ENCODE measurements around the gene ST3GAL5. TPM values are rescaled to one million over a fixed set of nuclear protein-coding genes. Genes with fewer than 3 reads are reported as not detected.

ST3GAL5 gene
- total RNA-seq, 1 donor from 2014 or later: 76.7 TPM

- intact Hi-C loops (cut with DNase I): no loop called here
- no peak overlapping the region for H3K4me3 ChIP-seq
- TF ChIP-seq CTCF (IDR thresholded peaks at IDR 0.05): no peak
- no peak overlapping the region for H3K27ac ChIP-seq
- no peak for ATAC-seq
- H3K27me3 ChIP-seq: no peaks in the 10 kb centered on the region
- H3K36me3 ChIP-seq: peaks cover 34% of the 10 kb centered on the region
- peaks cover 44% of the 10 kb centered on the region for H3K4me1 ChIP-seq
- H3K9me3 ChIP-seq: no peaks in the 10 kb centered on the region
- DNase-seq: peak; percentile 46
Observed at GRCh38 chr2:85788603-85789002, 100.2 kb downstream of the ST3GAL5 start.

- Histone ChIP-seq H3K4me3 (no peak overlapping the region), H3K4me1 (peaks cover 38% of the 10 kb centered on the region), H3K36me3 (peaks cover 37% of the 10 kb centered on the region), H3K27ac (no peak overlapping the region), H3K9me3 (no peaks in the 10 kb centered on the region), H3K27me3 (no peaks in the 10 kb centered on the region)
- intact Hi-C loops (cut with DNase I): no loop called here
- ATAC-seq (no peak), DNase-seq (no peak)
- TF ChIP-seq CTCF (IDR thresholded peaks at IDR 0.05): no peak
Observed at GRCh38 chr2:85787981-85788340, 100.8 kb downstream of the ST3GAL5 start.

- Histone ChIP-seq H3K27me3 (no peaks in the 10 kb centered on the region), H3K4me3 (no peak overlapping the region), H3K9me3 (no peaks in the 10 kb centered on the region), H3K36me3 (peaks cover 42% of the 10 kb centered on the region), H3K27ac (no peak overlapping the region), H3K4me1 (peaks cover 32% of the 10 kb centered on the region)
- no peak for TF ChIP-seq CTCF (IDR thresholded peaks at IDR 0.05)
- ATAC-seq: no peak
- peak; percentile 59 for DNase-seq
- intact Hi-C loops (cut with DNase I): no loop called here
Observed at GRCh38 chr2:85787282-85787980, 101.4 kb downstream of the ST3GAL5 start.

Other genes starting within 250 kb of the ST3GAL5 start
- gene SFTPB, start 220.8 kb downstream of the ST3GAL5 start, total RNA-seq: 14,872 TPM
- gene GNLY, start 194.6 kb downstream of the ST3GAL5 start, total RNA-seq: 18.5 TPM
- 93.6 TPM for gene ATOH8, start 135.0 kb downstream of the ST3GAL5 start, total RNA-seq
- 26.6 TPM for gene POLR1A, start 216.9 kb upstream of the ST3GAL5 start, total RNA-seq
- gene PTCD3, start 217.2 kb upstream of the ST3GAL5 start, total RNA-seq: 79.4 TPM

All from upper lobe of right lung (tissue), 1 donor.